NT2/D1 (cell line): ENCODE data around the gene KIF16B.

Experiments
- SUZ12 ChIP-seq: IDR thresholded peaks from 2 replicates; pipeline ENCODE4 v1.6.1; 2011; ENCODE audit not compliant: insufficient read length, insufficient read depth; ENCODE audit errors: extremely low read depth
- YY1 ChIP-seq: IDR thresholded peaks from 2 replicates; pipeline ENCODE4 v1.6.1; 2011; ENCODE audit not compliant: insufficient read length, insufficient read depth
- ZNF274 ChIP-seq: IDR thresholded peaks from 2 replicates; pipeline ENCODE4 v1.6.1; 2011; ENCODE audit warnings: mild to moderate bottlenecking, low read depth, low read length

DNA sequence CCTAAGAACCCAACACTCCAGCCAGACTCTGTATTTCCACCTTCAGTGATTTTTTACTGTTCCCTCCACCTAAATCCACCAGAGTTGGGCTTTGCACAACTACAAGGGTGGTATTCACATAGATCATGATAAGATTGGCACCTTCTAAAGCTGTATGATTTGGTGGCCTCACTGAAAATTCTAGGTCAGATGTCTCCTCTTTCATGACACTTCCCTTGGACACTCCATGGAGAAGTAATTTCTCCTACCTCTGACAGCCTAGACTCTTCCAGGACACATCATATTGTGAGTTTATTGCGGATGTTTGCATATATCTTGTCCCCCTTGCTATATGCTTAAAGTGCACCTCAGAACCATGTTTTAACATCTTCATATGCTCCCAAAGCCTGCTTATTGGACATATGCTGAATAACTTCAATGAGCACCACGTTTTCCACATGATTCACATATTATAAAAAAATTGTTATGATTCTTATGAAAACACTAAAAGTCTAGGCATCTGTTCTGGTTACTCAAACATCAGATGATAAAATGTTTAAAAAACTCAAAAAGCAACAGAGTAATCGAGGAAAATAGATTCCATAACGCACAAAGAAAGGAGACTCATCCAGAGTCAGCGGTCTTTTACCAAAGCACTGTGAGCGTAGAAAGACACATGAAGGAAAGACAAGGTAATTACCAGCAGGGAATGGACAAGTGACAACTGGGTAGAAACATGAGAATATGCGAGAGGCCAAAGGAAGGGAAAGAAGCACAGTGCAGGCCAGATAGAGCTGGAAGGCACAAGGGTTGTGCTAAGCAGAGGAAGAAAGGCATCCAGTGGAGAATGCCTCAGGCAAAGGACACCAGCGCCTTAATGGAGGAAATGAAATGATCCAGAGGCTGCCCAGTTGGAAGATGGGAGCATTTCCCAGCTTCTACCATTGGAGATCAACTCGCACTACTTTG lies 46.5 kb downstream of the KIF16B start:
- TF ChIP-seq SUZ12 (no peak), ZNF274 (no peak), YY1 (no peak)
